Activated naive CD8-positive, alpha-beta T cell treated with anti-CD3 and anti-CD28 coated beads, Interleukin-2, amount 50 U/mL, for 24 hours (primary cell): ENCODE results near the gene FYN.
A peak's percentile ranks its signal among the peaks of the same experiment; 100 is the strongest.

Source experiments
- ATAC-seq: fragments of 150-1000 bp; cut with Tn5 transposase; one replicate; pipeline ENCODE4 v1.10.0; 2021
- DNase-seq: peaks from one replicate; pipeline ENCODE4 v3.0.0; 2021
- H3K27ac Mint-ChIP-seq: one replicate; pipeline ENCODE4 v1.8.0; 2021; ENCODE audit warnings: mild to moderate bottlenecking, mixed read lengths
- H3K27me3 Mint-ChIP-seq: one replicate; pipeline ENCODE4 v1.8.0; 2021; ENCODE audit warnings: mixed read lengths
- H3K36me3 Mint-ChIP-seq: one replicate; pipeline ENCODE4 v1.8.0; 2021; ENCODE audit warnings: low read depth, mixed read lengths
- H3K4me1 Mint-ChIP-seq: one replicate; pipeline ENCODE4 v1.8.0; 2021; ENCODE audit warnings: mixed read lengths
- H3K4me3 Mint-ChIP-seq: one replicate; pipeline ENCODE4 v1.8.0; 2021; ENCODE audit warnings: mild to moderate bottlenecking, moderate library complexity, mixed read lengths
- H3K9me3 Mint-ChIP-seq: one replicate; pipeline ENCODE4 v1.8.0; 2021; ENCODE audit warnings: mixed read lengths

Gene FYN

DNA sequence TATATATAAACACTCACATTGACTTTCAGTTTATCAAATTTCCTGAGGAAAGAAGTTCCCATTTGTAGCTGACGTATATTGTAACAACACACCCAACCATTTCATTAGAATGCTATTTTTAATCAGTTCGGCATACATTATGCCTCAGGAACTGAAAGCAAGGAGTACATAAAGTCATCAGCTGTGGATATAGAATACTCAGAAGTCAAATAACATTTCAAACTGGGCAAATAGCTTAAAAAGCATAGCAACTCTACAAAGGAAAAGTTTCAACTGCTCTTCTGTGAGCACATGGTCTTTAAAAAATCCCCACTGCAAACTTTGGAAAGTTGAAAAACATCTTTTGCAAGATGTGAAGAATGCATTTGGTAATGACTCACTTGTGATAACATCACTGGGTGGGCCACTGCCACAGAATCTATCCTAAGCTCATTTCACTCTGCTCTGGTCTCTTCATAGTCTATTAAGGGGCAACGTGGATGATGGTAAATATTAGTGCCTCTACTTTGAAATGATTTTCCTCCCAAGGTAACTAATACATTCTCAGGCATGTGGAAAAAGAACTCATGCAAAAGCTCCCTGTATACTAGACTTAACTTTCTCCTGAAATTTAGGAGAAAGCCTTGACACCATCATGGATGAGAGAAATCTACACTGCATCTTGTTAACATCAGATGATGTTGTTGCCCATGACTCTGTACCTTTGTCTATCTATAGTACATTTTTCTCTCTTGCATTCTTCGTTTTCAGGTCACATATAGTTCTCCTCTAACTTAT, 49.2 kb downstream of the FYN start:
- Mint-ChIP-seq H3K9me3 (no peaks in the 10 kb centered on the region), H3K36me3 (peaks cover 56% of the 10 kb centered on the region), H3K4me1 (peaks cover 96% of the 10 kb centered on the region), H3K27me3 (no peaks in the 10 kb centered on the region), H3K27ac (peak overlapping the region; percentile 97), H3K4me3 (peak overlapping the region; percentile 62)
- peak; percentile 84 for ATAC-seq
- DNase-seq: no peak

GRCh38 chr6:111823012-111823411, 50.2 kb downstream of the FYN start:
- ATAC-seq (no peak), DNase-seq (no peak)
- H3K27ac Mint-ChIP-seq: peak overlapping the region; percentile 97
- peaks cover 96% of the 10 kb centered on the region for H3K4me1 Mint-ChIP-seq
- H3K36me3 Mint-ChIP-seq: peaks cover 57% of the 10 kb centered on the region
- H3K27me3 Mint-ChIP-seq: no peaks in the 10 kb centered on the region
- peak overlapping the region; percentile 62 for H3K4me3 Mint-ChIP-seq
- H3K9me3 Mint-ChIP-seq: no peaks in the 10 kb centered on the region

DNA sequence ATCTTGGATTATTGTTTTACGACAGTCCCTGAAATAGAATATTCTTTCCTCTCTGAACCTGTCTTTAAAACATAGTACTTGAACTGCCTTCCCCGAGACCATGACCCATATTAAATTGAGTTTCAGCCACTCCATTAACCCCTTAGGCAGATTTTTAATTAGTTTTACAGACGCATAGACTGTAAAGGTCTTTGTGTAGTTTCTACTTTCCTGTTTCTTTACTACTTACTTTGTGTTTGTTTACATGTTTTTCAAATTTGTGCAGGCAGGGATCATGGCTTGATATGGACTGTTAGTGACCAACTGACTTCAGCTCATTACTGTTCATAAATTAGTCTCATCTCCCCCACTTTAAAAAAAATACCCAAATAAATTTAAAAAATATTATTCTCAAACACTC, 53.8 kb downstream of the FYN start:
- peak overlapping the region; percentile 51 for H3K4me3 Mint-ChIP-seq
- peak overlapping the region; percentile 88 for H3K27ac Mint-ChIP-seq
- no peaks in the 10 kb centered on the region for H3K9me3 Mint-ChIP-seq
- peaks cover 91% of the 10 kb centered on the region for H3K4me1 Mint-ChIP-seq
- peaks cover 59% of the 10 kb centered on the region for H3K36me3 Mint-ChIP-seq
- H3K27me3 Mint-ChIP-seq: no peaks in the 10 kb centered on the region
- DNase-seq (no peak), ATAC-seq (no peak)

- Mint-ChIP-seq H3K4me3 (peak overlapping the region; percentile 51), H3K9me3 (no peaks in the 10 kb centered on the region), H3K27me3 (no peaks in the 10 kb centered on the region), H3K27ac (peak overlapping the region; percentile 88), H3K36me3 (peaks cover 64% of the 10 kb centered on the region), H3K4me1 (peaks cover 88% of the 10 kb centered on the region)
- peak; percentile 75 for ATAC-seq
- no peak for DNase-seq
Measured at GRCh38 chr6:111818539-111819226, 54.6 kb downstream of the FYN start.

DNA sequence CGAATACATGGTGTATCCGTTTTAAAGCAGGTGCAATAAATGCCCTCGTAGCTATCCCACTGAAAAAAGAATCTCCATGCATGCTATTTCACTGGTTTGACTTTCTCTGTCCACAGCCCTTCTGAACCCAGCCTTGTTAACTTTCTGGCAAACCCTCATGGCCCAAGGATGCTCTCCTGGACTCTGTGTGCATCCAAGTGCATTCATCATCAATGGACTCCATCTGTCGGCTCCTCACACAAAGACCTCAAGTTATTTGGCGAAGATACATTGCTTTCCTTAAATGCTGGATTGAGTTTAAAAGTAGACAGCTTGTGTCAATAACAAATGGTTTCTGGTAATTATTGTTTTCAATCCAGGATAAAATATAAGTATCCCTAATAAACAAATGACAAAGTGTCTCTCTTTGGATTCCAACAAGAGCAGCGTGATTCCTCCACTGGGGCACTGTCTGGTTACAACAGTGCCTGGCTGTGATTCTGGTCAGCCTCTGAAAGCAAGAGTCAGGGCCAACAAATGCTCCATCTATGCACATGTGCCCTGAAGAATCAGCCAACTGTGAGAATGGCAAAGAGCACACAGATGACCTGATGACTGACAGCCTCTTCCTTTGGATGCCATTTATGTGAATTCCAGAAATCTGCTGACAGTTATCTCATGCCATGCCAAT, 55.7 kb downstream of the FYN start:
- H3K27ac Mint-ChIP-seq: peak overlapping the region; percentile 88
- H3K4me1 Mint-ChIP-seq: peaks cover 88% of the 10 kb centered on the region
- H3K27me3 Mint-ChIP-seq: no peaks in the 10 kb centered on the region
- H3K36me3 Mint-ChIP-seq: peaks cover 67% of the 10 kb centered on the region
- H3K9me3 Mint-ChIP-seq: no peaks in the 10 kb centered on the region
- DNase-seq: no peak
- no peak overlapping the region for H3K4me3 Mint-ChIP-seq
- no peak for ATAC-seq

DNA sequence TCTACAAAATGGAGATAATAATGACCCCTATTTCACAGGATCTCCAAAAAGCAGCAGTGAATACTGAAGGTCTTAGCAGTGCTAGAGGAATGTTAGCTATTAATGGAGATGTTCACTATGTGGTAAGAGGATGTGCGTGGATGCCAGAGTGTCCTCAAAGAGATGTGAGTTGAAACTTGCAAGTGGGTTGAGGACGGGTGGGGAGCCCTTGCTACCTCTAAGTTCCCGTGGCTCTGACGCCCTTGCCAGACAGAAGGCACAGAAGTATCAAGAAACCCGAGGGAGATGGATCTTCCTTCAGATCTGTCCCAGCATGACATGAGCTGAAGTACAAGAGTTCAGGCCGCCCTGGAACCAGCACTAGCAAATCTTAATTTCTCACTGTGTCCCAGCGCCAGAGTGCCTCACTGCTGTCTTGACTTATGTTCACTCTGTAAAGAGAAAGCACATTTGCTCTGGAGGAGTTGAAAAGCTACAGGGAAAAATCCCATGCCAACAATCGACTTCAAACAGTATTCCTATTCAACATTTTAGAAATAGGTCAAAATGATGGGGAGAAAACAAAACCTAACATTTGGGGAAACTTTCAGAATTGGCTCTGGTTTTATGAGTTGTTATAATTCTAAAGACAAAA, 59.5 kb downstream of the FYN start:
- Mint-ChIP-seq H3K36me3 (peaks cover 75% of the 10 kb centered on the region), H3K4me3 (peak overlapping the region; percentile 13)

DNA sequence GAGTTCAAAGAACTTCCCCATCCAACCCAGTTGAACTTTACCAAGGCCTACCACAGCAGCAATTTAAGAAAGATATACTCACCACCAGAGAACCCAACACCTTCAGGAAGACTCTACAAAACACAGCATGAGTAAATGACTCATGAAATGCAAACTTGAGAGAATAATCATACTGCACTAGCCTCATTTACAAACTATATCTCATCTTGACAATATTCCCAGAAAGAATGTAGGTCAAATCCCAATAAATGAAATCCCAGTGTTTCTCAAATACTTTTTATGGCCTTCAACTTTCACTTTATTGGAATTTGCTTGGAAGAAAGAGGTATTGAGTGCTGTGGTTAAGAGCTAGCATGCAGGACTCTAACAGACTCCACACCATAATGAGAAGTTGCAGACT, 60.0 kb downstream of the FYN start:
- Mint-ChIP-seq H3K4me1 (peaks cover 91% of the 10 kb centered on the region), H3K9me3 (no peaks in the 10 kb centered on the region), H3K36me3 (peaks cover 75% of the 10 kb centered on the region), H3K27ac (peak overlapping the region; percentile 87), H3K27me3 (no peaks in the 10 kb centered on the region), H3K4me3 (peak overlapping the region; percentile 13)
- no peak for DNase-seq
- peak; percentile 72 for ATAC-seq

More for the DNA sequence above, 59.5 kb downstream of the FYN start:
- no peak for ATAC-seq
- Mint-ChIP-seq H3K27me3 (no peaks in the 10 kb centered on the region), H3K27ac (peak overlapping the region; percentile 87), H3K4me1 (peaks cover 91% of the 10 kb centered on the region), H3K9me3 (no peaks in the 10 kb centered on the region)
- no peak for DNase-seq

- Mint-ChIP-seq H3K4me3 (peak overlapping the region; percentile 54), H3K9me3 (no peaks in the 10 kb centered on the region), H3K27me3 (no peaks in the 10 kb centered on the region), H3K27ac (peak overlapping the region; percentile 87), H3K36me3 (peaks cover 70% of the 10 kb centered on the region), H3K4me1 (peaks cover 91% of the 10 kb centered on the region)
- DNase-seq: no peak
- peak; percentile 40 for ATAC-seq
Measured at GRCh38 chr6:111812060-111813038, 60.9 kb downstream of the FYN start.

DNA sequence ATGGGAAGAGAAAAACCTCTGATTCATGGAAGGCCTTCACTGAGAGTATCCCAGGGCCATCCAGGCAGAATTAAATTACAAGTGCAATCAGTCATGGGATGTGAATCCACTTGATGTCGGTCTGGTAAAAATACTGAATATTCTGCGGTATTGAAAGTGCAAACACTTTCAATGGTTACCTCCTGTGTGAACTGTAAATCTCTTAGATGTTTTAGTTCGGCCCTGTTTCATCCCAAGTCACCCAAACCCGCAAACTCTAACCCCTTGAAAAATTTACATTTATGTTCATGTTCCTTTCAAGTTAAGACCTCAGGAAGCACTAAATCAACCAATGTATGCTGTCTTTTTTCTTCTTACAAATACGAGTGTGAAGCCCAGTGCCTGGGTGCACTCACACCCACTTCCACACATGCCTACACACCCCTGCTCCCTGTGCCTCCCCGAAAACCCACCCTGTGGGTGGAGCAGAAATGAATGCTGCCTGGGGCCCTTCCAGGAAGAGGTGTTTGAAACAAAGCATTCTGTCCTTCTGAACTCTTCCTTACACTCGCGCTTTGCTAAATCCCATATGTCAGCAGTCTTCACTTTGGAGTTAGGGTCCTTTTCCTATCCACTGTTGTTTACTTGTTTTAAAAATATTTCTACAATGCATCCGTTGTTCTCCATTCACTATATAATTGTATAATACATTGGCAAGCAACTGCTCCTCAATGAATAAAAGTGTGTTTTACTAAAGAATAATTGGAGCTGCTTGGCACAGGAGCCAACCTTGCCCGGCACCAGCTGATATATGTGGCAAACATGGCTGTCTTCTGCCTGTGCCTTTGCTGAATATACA, 62.7 kb downstream of the FYN start:
- Mint-ChIP-seq H3K36me3 (peaks cover 68% of the 10 kb centered on the region), H3K9me3 (no peaks in the 10 kb centered on the region), H3K27ac (peak overlapping the region; percentile 87), H3K27me3 (no peaks in the 10 kb centered on the region), H3K4me1 (peaks cover 96% of the 10 kb centered on the region), H3K4me3 (peak overlapping the region; percentile 54)
- ATAC-seq: peak; percentile 29
- DNase-seq: no peak

DNA sequence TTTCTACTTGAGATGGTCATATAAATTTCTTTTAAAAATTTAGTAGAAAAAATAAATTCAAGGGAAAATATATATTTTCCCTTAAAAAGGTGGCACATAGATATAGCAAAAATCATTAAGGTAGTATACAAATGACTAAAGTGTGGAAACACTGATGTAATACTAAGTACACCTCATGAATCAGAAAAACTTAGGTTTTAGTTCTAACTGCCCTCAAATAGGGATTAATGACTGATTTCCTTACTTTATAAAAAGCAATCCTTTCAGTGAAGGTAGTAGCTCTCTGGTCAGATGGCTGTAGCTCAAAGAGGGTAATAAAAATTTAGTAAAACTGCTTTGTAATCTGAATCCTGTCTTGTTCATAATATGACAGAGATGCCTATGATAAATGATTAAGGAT, 63.5 kb downstream of the FYN start:
- Mint-ChIP-seq H3K4me3 (peak overlapping the region; percentile 54), H3K4me1 (peaks cover 96% of the 10 kb centered on the region)

DNA sequence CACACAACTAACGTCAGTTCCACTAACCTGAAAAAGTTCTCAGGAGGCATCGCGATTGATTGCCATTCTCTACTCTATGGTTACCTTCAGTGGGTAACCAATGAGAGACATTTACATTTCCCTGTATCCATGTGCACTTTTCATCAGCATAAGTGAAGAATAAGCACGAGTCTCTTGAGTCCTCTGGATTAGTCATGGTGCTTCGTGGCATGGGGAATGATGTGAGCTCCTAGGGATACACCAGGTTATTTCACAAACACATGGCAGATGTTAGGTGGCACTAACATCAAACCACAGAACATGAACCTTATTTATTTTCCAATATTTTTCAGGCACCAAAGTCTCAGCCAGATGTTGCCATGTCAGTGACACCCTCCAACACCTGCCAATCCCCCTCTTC, 64.0 kb downstream of the FYN start:
- ATAC-seq (no peak), DNase-seq (no peak)
- Mint-ChIP-seq H3K9me3 (no peaks in the 10 kb centered on the region), H3K27me3 (no peaks in the 10 kb centered on the region), H3K27ac (peak overlapping the region; percentile 100), H3K4me1 (peaks cover 98% of the 10 kb centered on the region), H3K36me3 (peaks cover 73% of the 10 kb centered on the region), H3K4me3 (no peak overlapping the region)

More for the DNA sequence above, 63.5 kb downstream of the FYN start:
- ATAC-seq (no peak), DNase-seq (no peak)
- Mint-ChIP-seq H3K27ac (peak overlapping the region; percentile 100), H3K27me3 (no peaks in the 10 kb centered on the region), H3K9me3 (no peaks in the 10 kb centered on the region), H3K36me3 (peaks cover 71% of the 10 kb centered on the region)

DNA sequence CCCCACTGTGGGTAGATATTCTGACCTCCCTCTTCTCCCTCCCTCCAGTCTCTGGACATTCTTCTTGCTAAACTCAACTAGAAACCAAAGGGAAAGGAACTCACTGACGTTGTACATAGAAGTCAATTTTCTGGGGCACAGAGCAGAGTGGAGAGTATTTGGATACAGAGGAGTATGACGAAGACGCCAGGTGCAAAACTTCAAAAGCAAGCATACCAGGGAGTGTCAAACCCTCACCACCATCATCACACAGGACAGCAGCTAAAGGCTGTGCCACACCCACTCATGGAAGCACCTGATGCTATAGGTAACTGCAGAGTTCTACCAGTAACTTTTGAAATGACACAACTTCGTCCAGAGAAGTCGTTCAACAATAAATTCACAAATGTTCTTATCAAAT, 64.8 kb downstream of the FYN start:
- Mint-ChIP-seq H3K4me3 (no peak overlapping the region), H3K27ac (peak overlapping the region; percentile 100), H3K27me3 (no peaks in the 10 kb centered on the region), H3K36me3 (peaks cover 67% of the 10 kb centered on the region), H3K4me1 (peaks cover 99% of the 10 kb centered on the region), H3K9me3 (no peaks in the 10 kb centered on the region)
- DNase-seq (no peak), ATAC-seq (no peak)
